Neural cell (in vitro differentiated cells): Measurements from ENCODE around the gene EPAS1.

ENCODE experiments used
- EP300 ChIP-seq: fragments of 450-650 bp; conservative IDR thresholded peaks from 2 replicates; pipeline ENCODE4 v1.6.1; 2014; ENCODE audit warnings: antibody characterized with exemption, mild to moderate bottlenecking, moderate library complexity; ENCODE audit not compliant: poor library complexity, severe bottlenecking
- MXI1 ChIP-seq: fragments of 450-650 bp; conservative IDR thresholded peaks from 2 replicates; pipeline ENCODE4 v1.6.1; 2014; ENCODE audit warnings: antibody characterized with exemption, mild to moderate bottlenecking; ENCODE audit not compliant: poor library complexity, severe bottlenecking
- RAD21 ChIP-seq: fragments of 450-650 bp; conservative IDR thresholded peaks from 2 replicates; pipeline ENCODE4 v1.6.1; 2014; ENCODE audit warnings: antibody characterized with exemption, mild to moderate bottlenecking, moderate library complexity
- REST ChIP-seq: IDR thresholded peaks from 2 replicates; pipeline ENCODE4 v1.6.1; 2012; ENCODE audit warnings: borderline replicate concordance
- SMC3 ChIP-seq: fragments of 450-650 bp; conservative IDR thresholded peaks from 2 replicates; pipeline ENCODE4 v1.6.1; 2014; ENCODE audit warnings: antibody characterized with exemption, mild to moderate bottlenecking, moderate library complexity; ENCODE audit not compliant: poor library complexity
- TAF1 ChIP-seq: IDR thresholded peaks from 2 replicates; pipeline ENCODE4 v1.6.1; 2012; ENCODE audit warnings: low read depth
- TF ChIP-seq, protein P1 (sequence below): fragments of 450-650 bp; IDR thresholded peaks from 2 replicates; pipeline ENCODE4 v1.5.1; 2014; ENCODE audit warnings: antibody characterized with exemption, mild to moderate bottlenecking, moderate library complexity; ENCODE audit not compliant: poor library complexity, severe bottlenecking

DNA sequence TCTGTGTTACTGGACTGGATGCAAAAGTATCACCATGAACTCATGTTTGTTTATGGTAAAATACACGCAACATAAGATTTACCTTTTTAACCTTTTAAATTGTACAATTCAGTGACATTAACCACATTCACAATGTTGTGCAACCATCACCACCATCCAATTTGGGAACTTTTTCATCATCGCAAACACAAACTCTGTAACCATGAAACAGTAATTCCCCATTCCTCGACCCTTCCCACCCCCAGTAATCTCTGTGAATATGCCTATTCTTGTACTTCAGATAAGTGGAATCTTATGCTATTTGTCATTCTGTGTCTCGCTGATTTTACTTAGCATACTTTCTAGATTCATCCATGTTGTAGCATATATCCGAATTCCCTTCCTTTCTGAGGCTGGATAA lies 31.1 kb upstream of the EPAS1 start:
- no peak for TF ChIP-seq REST
- TF ChIP-seq, protein P1, sequence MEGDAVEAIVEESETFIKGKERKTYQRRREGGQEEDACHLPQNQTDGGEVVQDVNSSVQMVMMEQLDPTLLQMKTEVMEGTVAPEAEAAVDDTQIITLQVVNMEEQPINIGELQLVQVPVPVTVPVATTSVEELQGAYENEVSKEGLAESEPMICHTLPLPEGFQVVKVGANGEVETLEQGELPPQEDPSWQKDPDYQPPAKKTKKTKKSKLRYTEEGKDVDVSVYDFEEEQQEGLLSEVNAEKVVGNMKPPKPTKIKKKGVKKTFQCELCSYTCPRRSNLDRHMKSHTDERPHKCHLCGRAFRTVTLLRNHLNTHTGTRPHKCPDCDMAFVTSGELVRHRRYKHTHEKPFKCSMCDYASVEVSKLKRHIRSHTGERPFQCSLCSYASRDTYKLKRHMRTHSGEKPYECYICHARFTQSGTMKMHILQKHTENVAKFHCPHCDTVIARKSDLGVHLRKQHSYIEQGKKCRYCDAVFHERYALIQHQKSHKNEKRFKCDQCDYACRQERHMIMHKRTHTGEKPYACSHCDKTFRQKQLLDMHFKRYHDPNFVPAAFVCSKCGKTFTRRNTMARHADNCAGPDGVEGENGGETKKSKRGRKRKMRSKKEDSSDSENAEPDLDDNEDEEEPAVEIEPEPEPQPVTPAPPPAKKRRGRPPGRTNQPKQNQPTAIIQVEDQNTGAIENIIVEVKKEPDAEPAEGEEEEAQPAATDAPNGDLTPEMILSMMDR, result no peak
- TF ChIP-seq EP300, result no peak
- TF ChIP-seq SMC3, result no peak
- TF ChIP-seq TAF1, result no peak
- TF ChIP-seq RAD21, result no peak
- no peak for TF ChIP-seq MXI1
